GM18907 (cell line): ENCODE data around the gene CHMP3.
"Not testable (repeated sequence)": the region's sequence is repeated elsewhere in the genome, so short reads cannot be mapped to it uniquely, and the experiment has no call there.

Experiments used
- ATAC-seq: cut with Tn5 transposase; IDR thresholded peaks from one replicate; pipeline ENCODE4 v1.9.1; 2021; ENCODE audit warnings: mild to moderate bottlenecking, moderate library complexity; ENCODE audit not compliant: unreplicated experiment

Gene CHMP3

DNA sequence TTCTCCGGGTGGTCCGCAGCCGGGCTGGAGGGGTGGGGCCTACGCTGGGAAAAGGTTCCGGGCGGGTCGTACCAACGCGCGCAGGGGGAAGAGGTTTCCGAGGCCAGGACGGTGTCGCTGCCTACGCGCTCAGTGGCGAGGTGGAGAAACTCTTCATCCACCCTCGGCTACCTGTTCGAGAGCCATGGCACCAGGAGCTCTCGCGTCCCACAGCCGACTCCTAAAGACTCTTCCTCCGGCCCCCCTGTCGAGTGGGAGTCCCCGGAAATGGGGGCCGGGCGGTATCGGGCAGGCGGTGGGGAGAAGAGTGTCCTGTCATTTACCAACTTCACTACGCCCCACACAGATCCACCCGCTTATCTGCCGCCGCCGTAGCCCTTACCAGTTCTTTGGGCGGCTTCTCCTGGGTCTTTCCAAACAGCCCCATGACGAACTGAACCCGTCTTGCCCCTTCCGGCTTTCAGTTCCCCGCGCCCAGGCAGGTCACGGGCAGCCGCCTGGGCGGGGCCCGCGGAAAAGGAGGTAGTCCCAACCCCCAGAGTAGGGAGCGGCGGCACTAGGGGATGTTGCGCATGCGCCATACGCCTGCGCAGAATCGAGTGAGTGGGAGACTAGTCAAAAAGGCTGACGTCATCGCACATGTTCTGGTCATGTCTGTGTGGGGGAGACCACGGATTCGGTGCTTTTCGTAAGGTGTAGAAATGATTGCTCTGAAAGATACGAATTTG is at the start of gene CHMP3:
CHMP3 (minus strand) TSS at position 522 of the 728 bp plus-strand sequence; CDS start at position 427, 95 bp downstream.
- ATAC-seq, result peak; percentile 93

DNA sequence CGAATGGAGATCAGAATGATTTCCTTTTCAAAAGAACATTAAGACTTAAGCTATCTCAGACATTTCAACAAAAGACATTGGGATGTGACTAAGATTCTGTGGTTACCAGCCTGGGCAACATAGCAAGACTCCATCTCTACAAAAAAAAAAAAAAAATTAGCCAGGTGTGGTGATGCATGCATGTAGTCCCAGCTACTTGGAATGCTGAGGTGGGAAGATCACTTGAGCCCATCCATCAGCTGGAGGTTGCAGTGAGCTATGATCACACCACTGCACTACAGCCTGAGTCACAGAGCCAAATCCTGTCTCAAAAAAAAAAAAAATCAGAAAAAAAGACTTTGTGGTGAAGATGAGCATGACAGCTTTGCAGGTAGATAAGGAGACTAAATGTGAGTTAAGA is 47.6 kb upstream of the CHMP3 start:
- ATAC-seq, result no peak

DNA sequence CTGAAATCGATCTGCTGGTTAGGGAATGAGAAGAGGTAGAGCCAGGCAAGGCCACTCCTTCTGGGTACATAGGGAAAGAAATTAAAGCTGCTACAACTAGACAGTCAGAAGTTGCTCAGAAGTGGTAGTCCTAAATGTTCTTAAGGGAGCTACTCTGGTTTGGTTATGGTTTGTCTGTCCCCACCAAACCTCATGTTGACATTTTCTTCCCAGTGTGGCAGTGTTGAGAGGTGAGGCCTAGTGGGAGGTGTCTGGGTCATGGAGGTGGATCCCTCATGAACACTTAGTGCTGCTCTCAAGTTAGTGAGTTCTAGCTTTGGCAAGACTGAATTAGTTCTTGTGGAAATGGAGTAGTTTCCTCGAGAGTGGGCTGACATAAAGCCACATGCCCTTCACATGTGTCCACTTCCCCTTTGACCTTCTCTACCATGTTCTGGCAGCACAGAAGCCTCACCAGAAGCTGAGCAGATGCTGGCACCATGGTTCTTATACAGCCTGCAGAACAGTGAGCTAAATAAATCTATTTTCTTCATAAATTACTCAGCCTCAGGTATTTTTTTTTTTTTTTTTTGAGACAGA is 45.7 kb upstream of the CHMP3 start:
- ATAC-seq, result no peak

DNA sequence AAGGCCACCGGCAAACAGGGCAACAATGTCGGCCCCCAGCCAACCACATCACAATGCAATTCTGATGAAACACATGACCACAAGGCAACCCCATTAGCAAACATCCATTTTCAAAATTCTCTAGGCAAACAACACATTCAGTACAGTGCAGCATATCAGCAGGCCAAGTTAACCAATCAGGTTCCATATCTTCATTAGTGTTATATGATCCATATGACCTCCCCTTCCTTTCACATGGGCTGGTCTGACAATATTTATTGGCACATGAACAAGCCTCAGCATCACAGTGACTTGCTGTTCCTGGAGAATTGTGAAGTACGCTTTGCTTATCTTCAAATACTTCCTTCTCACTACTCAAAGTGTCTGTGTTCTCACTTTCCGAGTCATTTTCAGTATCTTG is 40.7 kb upstream of the CHMP3 start:
- no peak for ATAC-seq

- no peak for ATAC-seq
Observed at GRCh38 chr2:86598966-86599365, 35.7 kb upstream of the CHMP3 start.

GRCh38 chr2:86596118-86596517 is 32.9 kb upstream of the CHMP3 start:
- no peak for ATAC-seq

DNA sequence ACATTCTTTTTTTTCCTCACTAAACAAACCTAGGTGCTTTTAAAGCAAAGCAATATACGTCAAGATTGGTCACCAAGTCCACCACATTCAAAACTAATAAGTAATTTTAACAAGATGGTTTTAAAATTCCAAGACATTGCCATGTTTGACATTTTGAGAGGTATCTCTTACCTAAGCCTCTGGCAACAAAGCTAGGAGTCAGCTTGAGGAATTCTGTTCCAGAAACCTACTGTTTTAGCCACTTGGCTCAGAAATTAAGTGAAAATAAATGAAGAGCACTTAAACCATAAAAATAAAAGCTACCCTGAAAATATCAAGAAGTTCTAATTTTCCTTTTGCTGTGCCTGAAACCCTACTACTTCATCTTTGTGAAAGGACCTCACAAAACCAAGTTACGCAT is 30.0 kb upstream of the CHMP3 start:
- no peak for ATAC-seq

GRCh38 chr2:86592547-86593230 is 29.4 kb upstream of the CHMP3 start:
- no peak for ATAC-seq

GRCh38 chr2:86589701-86590100 is 26.5 kb upstream of the CHMP3 start:
- ATAC-seq, result not testable (repeated sequence)

DNA sequence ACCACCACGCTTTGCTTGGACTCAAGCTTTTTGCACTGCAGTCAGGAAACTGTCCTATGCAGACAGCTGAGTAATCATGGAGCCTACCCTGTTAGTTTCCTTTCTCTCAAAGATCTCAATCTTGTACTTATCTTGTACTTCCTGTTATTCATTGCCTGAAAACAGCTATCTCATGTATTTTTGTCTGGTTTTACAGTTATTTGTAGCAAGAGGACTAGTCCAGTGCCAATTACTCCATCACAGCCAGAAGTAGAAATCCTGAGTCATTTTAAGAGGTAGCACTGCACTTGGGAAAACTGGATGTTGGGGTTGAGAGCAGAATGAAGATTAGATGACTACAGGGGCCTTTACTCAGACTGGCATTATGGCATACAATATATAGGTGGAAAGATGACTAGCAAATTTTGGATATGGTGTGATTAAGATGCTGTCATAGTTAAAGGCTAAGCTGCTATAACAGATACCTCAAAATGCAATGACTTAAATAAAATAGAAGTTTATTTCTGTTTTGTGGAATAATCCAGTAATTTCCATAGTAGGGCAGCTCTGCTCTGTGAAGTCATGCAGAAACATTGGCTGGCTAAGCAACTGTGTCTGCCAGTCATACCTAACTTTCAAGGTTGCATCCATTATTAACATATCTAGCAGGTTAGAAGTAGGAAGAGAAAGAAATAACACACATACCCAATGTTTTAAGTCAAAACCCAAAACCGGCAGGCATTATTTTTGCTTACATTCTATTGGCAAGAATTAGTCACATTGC is 21.1 kb upstream of the CHMP3 start:
- ATAC-seq, result peak; percentile 55

DNA sequence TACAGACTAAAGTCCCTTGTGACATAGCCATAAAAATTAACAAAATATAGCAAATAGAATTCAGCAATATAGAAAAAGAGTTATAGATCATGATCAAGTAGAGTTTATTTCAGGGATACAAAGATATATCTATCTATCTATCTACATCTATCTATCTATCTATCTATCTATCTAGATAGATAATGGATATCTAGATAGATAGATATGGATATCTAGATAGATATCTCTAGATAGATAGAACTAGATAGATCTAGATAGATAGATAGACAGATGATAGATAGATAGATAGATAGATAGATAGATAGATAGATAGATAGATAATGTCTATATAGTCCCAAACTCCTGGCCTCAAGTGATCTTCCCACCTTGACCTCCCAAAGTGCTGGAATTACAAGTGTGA is 17.3 kb upstream of the CHMP3 start:
- ATAC-seq, result no peak

DNA sequence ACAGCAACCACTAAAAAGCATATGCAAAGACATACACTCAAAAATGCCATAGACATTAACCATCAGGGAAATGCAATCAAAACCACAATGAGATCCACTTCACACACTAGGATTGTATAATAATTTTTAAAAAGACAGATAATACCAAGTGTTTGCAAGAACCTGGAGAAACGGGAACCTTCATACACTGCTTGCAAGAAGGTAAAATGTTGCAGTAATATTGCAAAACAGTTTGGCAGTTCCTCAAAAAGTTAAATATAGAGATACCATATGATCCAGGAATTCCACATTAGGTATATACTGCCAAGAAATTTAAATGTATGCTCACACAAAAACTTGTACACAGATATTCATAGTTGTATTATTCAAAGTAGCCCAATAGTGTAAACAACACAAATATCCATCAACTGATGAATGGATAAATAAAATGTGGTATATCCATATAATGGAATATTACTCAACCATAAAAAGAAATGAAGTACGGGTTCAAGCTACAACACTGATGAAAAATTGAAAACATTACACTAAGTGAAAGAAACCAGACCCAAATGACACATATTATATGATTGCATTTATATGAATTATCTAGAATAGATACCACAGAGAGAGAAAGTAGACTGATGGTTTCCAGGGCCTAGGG is 14.7 kb upstream of the CHMP3 start:
- ATAC-seq, result no peak

GRCh38 chr2:86570059-86570458 is 6.8 kb upstream of the CHMP3 start:
- ATAC-seq, result no peak

DNA sequence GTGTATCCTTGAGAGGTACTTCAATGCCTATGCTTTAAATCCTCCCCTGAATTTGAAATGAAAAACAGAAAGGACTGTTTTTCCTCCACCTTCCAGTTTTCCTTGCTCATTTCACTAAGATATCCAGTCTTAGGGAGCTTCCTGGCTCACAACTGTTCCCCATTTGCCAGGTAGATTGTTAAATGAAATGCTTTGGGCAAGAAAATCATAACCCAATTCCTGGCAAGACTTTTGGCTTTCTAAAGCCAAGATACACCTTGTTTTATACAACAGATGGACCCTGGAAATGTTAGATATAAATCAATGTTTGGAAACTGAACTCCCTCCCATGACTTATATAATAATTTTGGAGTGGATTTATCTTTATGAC is 3.6 kb upstream of the CHMP3 start:
- no peak for ATAC-seq

DNA sequence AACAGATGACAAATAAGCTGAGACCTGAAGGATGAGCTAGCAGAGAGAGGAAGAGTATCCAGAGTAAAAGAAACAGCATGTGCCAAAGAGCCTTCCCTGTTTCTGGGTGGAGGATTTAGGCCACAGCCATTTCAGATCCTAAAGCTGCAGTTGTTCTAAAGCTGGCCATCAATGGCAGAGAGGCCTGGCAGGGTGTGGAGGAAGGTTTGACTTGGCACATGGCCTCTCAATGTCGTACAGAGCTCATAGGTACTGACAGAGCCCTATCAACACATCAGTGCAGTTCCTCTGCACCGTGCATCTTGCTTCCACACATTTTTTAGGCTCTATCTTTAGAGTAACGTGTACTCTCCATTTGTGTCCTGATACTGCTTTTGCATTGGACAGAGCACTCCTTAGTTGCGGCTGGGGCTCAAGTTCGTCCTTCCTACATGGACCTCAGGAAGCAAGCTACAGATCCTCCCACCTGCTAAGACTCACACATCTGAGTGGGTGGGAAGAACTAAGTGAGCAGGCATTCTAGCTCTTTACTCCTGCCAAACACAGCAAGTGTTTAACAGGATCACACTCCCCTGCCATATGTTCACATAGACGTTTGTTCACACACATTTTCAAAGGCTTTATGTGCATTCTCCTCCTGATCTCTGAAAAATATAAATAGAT is 3.0 kb upstream of the CHMP3 start:
- no peak for ATAC-seq

GRCh38 chr2:86563650-86564061 is 413 bp upstream of the CHMP3 start:
- peak; percentile 3 for ATAC-seq

DNA sequence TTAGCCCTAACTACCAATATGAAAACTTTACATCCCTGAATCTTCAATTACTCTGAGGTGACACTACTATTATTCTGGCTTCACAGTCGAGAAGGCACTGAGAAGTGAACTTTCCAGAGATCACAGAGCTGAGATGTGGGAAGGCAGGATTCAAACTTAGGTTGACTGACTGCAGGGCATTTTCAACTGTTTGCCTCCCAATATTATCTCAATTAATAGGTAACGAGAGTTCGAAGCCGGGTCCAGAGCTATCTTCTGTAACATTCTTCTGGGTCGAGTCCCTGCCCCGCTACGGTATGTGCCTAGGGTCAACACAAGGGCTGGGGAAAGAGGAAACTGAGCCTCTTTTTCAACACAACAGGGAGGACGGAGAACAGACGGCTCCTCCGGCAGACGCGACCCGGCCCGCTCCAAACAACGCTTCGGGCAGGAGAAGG is 740 bp downstream of the CHMP3 start:
- no peak for ATAC-seq

DNA sequence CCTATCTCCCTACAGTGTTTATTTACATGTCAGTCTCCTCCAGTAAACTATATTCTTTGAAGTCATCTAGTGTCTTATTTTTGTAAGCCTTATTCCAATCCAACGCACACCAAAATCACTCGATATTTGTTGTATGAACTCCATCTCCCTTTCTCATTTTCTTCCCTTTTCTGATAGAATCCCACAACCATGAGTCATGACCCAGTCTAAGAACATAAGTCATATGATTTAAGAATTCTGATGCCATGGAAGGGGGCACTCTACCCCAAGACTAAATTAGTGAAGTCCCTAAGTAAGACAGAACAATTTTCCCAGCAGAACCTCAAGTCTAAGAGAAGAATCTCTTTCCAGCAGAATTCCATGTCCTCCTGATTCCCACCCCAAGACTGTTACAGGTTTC is 5.4 kb downstream of the CHMP3 start:
- no peak for ATAC-seq

DNA sequence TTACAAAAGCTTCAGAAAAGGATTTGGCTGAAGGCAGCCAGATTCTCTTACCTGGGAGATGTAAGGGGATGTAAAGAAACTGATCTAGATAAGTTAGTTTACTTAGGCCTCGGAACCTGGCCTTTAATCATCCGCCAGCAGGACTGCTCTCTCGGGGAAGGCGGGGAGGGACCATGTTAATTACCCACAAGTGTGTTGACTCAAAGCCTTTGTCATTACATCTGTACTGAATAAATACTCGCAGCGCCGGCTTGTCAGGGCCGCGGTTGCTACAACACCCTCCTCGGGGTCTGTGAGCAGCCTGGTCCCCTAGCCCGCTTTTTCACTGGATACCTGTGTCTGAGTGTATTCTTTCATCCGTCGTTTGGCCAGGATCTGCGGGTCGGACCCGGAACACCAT is 6.7 kb downstream of the CHMP3 start:
- no peak for ATAC-seq

DNA sequence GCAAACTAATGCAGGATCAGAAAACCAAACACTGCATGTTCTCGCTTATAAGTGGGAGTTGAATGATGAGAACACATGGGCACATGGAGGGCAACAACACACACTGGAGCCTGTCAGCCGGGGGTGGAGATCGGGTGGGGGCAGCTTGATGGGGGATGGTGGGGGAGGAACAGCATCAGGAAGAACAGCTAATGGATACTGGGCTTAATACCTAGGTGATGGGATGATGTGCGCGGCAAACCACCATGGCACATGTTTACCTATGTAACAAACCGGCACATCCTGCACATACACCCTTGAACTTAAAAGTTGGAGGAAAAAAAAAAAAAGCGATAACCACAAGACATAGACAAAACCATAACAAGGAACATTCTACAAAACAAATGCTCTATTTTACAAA is 10.4 kb downstream of the CHMP3 start:
- ATAC-seq, result no peak
